WI38 (cell line): ENCODE results near the gene IDI2.

Source experiments
- H3K4me3 ChIP-seq: 2 replicates; pipeline ENCODE4 v1.5.1; 2011; ENCODE audit warnings: low read depth, mild to moderate bottlenecking, control low read depth, low read length
- CTCF ChIP-seq: IDR thresholded peaks from 2 replicates; pipeline ENCODE4 v1.5.1; 2012; ENCODE audit warnings: low read depth, mild to moderate bottlenecking, control low read depth, low read length

IDI2 gene

GRCh38 chr10:1063232-1063865 is 37.7 kb upstream of the IDI2 start:
- no peak for TF ChIP-seq CTCF
- H3K4me3 ChIP-seq = no peak overlapping the region

- TF ChIP-seq CTCF = no peak
- H3K4me3 ChIP-seq = no peak overlapping the region
Observed at GRCh38 chr10:1061930-1062774, 36.5 kb upstream of the IDI2 start.

- no peak for TF ChIP-seq CTCF
- H3K4me3 ChIP-seq = no peak overlapping the region
Observed at GRCh38 chr10:1059902-1060301, 34.2 kb upstream of the IDI2 start.

- no peak overlapping the region for H3K4me3 ChIP-seq
- no peak for TF ChIP-seq CTCF
Observed at GRCh38 chr10:1058017-1058416, 32.4 kb upstream of the IDI2 start.

- no peak for TF ChIP-seq CTCF
- H3K4me3 ChIP-seq = peak overlapping the region; percentile 96
Observed at GRCh38 chr10:1057106-1057657, 31.5 kb upstream of the IDI2 start.

- no peak for TF ChIP-seq CTCF
- H3K4me3 ChIP-seq = peak within 1 kb of the TSS; percentile 96
Observed at GRCh38 chr10:1056326-1057105, 30.9 kb upstream of the IDI2 start, which contains the start of gene WDR37. TSS of gene WDR37 (plus strand) at chr10:1056385. CDS start at chr10:1072156, 15,771 bp downstream.
